Astrocyte of the hippocampus (primary cell): ENCODE measurements around the gene BLCAP.

Source experiments
- DNase-seq: peaks from one replicate; pipeline ENCODE4 v3.0.0; 2011; ENCODE audit warnings: low read depth, low spot score

BLCAP gene

GRCh38 chr20:37529968-37530600 lies 2.4 kb upstream of the BLCAP start:
- no peak for DNase-seq

- no peak for DNase-seq
Measured at GRCh38 chr20:37529214-37529967, 1.7 kb upstream of the BLCAP start.

- no peak for DNase-seq
Measured at GRCh38 chr20:37528446-37529213, 954 bp upstream of the BLCAP start.

GRCh38 chr20:37526839-37527637 lies 638 bp downstream of the BLCAP start:
- peak; percentile 46 for DNase-seq

GRCh38 chr20:37526238-37526838 lies 1.3 kb downstream of the BLCAP start:
- peak; percentile 66 for DNase-seq

GRCh38 chr20:37525810-37526209 lies 1.9 kb downstream of the BLCAP start:
- DNase-seq, result no peak

GRCh38 chr20:37524859-37525708 lies 2.6 kb downstream of the BLCAP start:
- DNase-seq, result peak; percentile 64

- no peak for DNase-seq
Measured at GRCh38 chr20:37523911-37524700, 3.6 kb downstream of the BLCAP start.

GRCh38 chr20:37523012-37523391 lies 4.7 kb downstream of the BLCAP start:
- no peak for DNase-seq

GRCh38 chr20:37522260-37523011 lies 5.2 kb downstream of the BLCAP start:
- DNase-seq, result peak; percentile 79

GRCh38 chr20:37521061-37521771 lies 6.5 kb downstream of the BLCAP start, which contains the start of gene NNAT:
NNAT (plus strand) TSS chr20:37521250; CDS start chr20:37521332, 82 bp downstream.
- DNase-seq, result peak; percentile 65

GRCh38 chr20:37520419-37520955 lies 7.2 kb downstream of the BLCAP start:
- DNase-seq, result peak; percentile 38

GRCh38 chr20:37519508-37520418 lies 7.9 kb downstream of the BLCAP start:
- peak; percentile 43 for DNase-seq

- DNase-seq, result peak; percentile 54
Measured at GRCh38 chr20:37518606-37519507, 8.8 kb downstream of the BLCAP start.

- DNase-seq, result no peak
Measured at GRCh38 chr20:37518059-37518458, 9.6 kb downstream of the BLCAP start.
